ENCODE measurements around the gene DOK5.

The DOK5 gene

DNA sequence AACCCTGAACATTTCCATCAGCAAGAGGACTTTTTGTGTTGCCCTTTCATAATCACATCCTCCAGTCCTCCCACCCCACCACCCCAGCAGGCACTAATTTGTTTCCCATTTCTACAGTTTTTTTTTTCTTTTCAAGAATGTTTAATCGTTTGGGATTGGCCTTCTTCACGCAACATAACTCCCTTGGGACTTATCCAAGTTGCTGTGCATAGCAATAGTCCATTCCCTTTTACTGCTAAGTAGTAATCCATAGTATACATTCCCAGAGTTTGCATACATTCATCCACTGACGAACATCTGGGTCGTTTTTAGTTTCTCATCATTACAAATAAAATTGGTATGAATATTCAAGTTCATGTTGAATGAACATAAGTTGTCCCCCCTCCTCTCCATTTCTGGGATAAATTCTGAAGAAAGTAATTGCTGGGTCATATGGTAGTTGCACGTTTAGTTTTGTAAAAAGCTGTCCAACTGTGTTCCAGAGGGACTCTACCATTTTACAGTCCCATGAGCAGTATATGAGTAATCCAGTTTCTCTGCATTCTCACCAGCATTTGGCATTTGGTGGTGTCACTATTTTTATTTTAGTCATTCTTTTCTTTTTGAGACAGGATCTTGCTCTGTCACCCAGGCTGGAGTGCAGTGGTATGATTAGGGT is 90.8 kb downstream of the DOK5 start:
- H3K4me3 ChIP-seq (ENCODE audit: low read depth, low read length): no peak overlapping the region
- no peak for TF ChIP-seq CTCF (conservative IDR thresholded peaks at IDR 0.05; ENCODE audit: low read depth, low read length)
- DNase-seq (ENCODE audit: low read depth): no peak

DNA sequence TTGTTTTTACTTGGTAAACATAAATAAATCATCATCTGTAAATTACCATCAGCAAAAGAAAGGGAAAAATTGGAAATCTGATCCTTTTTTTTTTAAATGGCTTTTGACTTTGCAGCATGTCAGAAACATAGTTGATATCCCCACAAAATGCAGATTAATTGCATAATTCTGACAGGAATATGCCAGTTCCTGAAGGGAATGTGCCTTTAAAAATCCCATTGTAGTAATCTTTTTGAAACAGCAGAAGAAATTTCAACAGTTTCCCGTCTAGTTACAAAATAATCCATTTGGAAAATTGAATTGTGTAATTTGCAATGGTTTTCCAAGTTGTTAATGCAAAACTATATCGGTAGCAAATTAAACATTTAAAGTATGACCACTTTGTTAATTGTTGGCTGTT is 95.2 kb downstream of the DOK5 start:
- no peak for DNase-seq (ENCODE audit: low read depth)
- TF ChIP-seq CTCF (conservative IDR thresholded peaks at IDR 0.05; ENCODE audit: low read depth, low read length): no peak
- no peak overlapping the region for H3K4me3 ChIP-seq (ENCODE audit: low read depth, low read length)

GRCh38 chr20:54572665-54573435 is 97.5 kb downstream of the DOK5 start:
- H3K4me3 ChIP-seq (ENCODE audit: low read depth, low read length): no peak overlapping the region
- DNase-seq (ENCODE audit: low read depth): no peak
- no peak for TF ChIP-seq CTCF (conservative IDR thresholded peaks at IDR 0.05; ENCODE audit: low read depth, low read length)

- TF ChIP-seq CTCF (conservative IDR thresholded peaks at IDR 0.05; ENCODE audit: low read depth, low read length): no peak
- no peak overlapping the region for H3K4me3 ChIP-seq (ENCODE audit: low read depth, low read length)
- DNase-seq (ENCODE audit: low read depth): no peak
These were observed 98.4 kb downstream of the DOK5 start for GRCh38 chr20:54573838-54574237.

GRCh38 chr20:54576518-54576917 is 101.1 kb downstream of the DOK5 start:
- DNase-seq (ENCODE audit: low read depth): no peak
- H3K4me3 ChIP-seq (ENCODE audit: low read depth, low read length): no peak overlapping the region
- no peak for TF ChIP-seq CTCF (conservative IDR thresholded peaks at IDR 0.05; ENCODE audit: low read depth, low read length)

DNA sequence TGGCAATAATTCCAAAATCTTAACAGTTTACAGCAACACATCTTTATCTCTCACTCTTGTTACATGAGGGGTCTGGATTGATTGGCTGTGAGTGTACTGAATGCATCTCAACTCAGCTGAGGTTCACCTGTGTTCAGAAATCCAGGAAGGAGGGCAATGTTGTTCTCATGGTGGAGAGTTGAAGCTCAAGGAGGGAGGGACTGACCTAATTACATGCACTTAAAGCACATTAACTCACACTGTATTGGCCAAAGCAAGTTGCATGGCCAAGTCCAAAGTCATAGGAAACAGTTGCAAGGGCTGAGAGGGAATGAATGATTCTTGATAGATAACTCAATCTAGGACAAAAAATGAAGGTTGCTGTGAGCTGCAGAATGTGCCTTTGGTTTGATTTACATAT is 102.2 kb downstream of the DOK5 start:
- no peak for DNase-seq (ENCODE audit: low read depth)
- no peak overlapping the region for H3K4me3 ChIP-seq (ENCODE audit: low read depth, low read length)
- TF ChIP-seq CTCF (conservative IDR thresholded peaks at IDR 0.05; ENCODE audit: low read depth, low read length): no peak

DNA sequence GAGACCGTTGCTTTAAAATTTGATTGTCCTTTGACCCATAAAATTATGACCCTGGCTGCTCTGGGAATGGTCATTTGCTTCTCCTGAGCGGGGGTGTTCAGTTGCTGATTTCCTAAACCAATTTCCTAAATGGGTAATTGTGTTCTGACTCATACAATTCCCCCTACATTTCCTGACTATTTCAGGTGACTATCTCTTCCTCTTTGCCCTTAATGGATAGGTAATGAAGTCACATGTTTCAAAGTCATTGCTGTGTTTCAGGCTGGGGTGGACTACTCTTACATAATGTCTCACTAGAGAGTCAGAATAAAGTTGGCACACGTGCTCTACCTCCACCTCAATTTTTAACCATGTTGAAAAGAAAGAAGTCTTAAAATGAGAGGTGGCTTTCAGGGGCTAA is 109.8 kb downstream of the DOK5 start:
- DNase-seq (ENCODE audit: low read depth): no peak
- no peak for TF ChIP-seq CTCF (conservative IDR thresholded peaks at IDR 0.05; ENCODE audit: low read depth, low read length)

More for the DNA sequence above, 109.8 kb downstream of the DOK5 start:
- H3K4me3 ChIP-seq (ENCODE audit: low read depth, low read length): no peak overlapping the region
